ENCODE data around the gene BTAF1. TPM values are rescaled to one million over a fixed set of nuclear protein-coding genes. Genes with fewer than 3 reads are reported as not detected.

The BTAF1 gene
- total and polyA plus RNA-seq, 10 of the 15 experiments (the other 5 are each of a cell fraction or from before 2014, with no cell fraction given): 11.8 to 157 (median 55.5) TPM

DNA sequence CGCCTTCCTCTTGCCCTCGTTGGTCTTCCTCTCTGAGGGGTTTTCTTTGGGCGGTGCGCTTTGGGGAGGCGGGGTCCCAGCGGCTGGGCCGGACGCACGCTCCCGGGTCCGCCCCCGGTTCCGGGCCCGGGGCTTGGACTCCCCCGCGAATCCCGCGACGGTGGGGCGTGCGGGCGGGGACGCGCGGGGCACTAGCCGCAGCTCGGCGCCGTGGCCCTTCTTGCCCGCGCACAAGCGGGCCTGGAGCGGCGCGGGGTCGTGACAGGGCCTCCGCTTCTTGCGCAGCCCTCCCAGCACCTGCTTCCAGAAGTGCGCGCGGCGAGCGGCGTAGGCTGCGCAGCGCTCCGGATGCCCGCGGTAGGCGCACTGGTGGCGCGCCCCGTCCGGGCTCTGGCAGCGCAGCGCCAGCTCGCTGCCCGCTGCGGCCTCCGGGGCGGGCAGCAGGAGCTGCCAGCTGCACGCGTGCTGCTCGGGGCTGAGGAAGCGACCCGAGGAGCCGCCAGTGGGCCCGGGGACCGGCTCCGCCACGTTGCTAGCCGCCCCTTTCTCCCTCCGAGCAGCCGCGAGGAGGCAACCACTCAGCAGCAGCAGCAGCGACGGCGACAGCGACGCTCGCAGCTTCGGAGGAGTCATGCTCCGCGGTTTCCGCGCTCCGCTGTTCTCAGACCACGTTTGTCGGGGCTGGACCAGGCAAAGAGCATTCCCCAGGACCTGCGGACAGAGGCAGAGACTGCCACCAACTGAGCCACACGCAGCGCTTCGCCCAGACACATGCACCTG, 15.0 kb upstream of the BTAF1 start (continued):
- TF ChIP-seq MTA2 (IDR thresholded peaks at IDR 0.05; ENCODE audit: low read depth) (no peak), CBX5 (IDR thresholded peaks at IDR 0.05; ENCODE audit: low read depth) (no peak), RBBP5 (conservative IDR thresholded peaks at IDR 0.05) (no peak), CHD4 (IDR thresholded peaks at IDR 0.05) (no peak), YY1 (IDR thresholded peaks at IDR 0.05; ENCODE audit: low read depth, low read length) (peak; percentile 52; the same call in 1 of the 2 replicates), SMAD1 (IDR thresholded peaks at IDR 0.05; ENCODE audit: low read depth, partially characterized antibody) (no peak), TCF7 (IDR thresholded peaks at IDR 0.05; ENCODE audit: borderline replicate concordance) (no peak), BCL11A (IDR thresholded peaks at IDR 0.05; ENCODE audit: low read depth, low read length) (0 out of 2 replicates have a peak, but pooled peaks have one; percentile 9), MEF2B (IDR thresholded peaks at IDR 0.05; ENCODE audit: partially characterized antibody, poor library complexity, severe bottlenecking) (peak; percentile 17), FOXK2 (IDR thresholded peaks at IDR 0.05) (no peak), STAT1 (conservative IDR thresholded peaks at IDR 0.05) (0 out of 2 replicates have a peak, but pooled peaks have one; percentile 21), NBN (IDR thresholded peaks at IDR 0.05) (0 out of 2 replicates have a peak, but pooled peaks have one; percentile 32), LARP7 (IDR thresholded peaks at IDR 0.05) (peak; percentile 93), NFYA (IDR thresholded peaks at IDR 0.05; ENCODE audit: borderline replicate concordance, low read depth, low read length) (no peak), NR2C2 (IDR thresholded peaks at IDR 0.05; ENCODE audit: borderline replicate concordance, control insufficient read depth, insufficient read length, low read depth) (no peak), SPI1 (IDR thresholded peaks at IDR 0.05; ENCODE audit: borderline replicate concordance, insufficient read depth, low read depth, low read length) (no peak), RCOR1 (conservative IDR thresholded peaks at IDR 0.05; ENCODE audit: low read depth, low read length) (no peak)
- TF ChIP-seq, protein P1, sequence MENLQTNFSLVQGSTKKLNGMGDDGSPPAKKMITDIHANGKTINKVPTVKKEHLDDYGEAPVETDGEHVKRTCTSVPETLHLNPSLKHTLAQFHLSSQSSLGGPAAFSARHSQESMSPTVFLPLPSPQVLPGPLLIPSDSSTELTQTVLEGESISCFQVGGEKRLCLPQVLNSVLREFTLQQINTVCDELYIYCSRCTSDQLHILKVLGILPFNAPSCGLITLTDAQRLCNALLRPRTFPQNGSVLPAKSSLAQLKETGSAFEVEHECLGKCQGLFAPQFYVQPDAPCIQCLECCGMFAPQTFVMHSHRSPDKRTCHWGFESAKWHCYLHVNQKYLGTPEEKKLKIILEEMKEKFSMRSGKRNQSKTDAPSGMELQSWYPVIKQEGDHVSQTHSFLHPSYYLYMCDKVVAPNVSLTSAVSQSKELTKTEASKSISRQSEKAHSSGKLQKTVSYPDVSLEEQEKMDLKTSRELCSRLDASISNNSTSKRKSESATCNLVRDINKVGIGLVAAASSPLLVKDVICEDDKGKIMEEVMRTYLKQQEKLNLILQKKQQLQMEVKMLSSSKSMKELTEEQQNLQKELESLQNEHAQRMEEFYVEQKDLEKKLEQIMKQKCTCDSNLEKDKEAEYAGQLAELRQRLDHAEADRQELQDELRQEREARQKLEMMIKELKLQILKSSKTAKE (IDR thresholded peaks at IDR 0.05; ENCODE audit: low read depth, poor library complexity, severe bottlenecking): no peak
- TF ChIP-seq, protein P2, sequence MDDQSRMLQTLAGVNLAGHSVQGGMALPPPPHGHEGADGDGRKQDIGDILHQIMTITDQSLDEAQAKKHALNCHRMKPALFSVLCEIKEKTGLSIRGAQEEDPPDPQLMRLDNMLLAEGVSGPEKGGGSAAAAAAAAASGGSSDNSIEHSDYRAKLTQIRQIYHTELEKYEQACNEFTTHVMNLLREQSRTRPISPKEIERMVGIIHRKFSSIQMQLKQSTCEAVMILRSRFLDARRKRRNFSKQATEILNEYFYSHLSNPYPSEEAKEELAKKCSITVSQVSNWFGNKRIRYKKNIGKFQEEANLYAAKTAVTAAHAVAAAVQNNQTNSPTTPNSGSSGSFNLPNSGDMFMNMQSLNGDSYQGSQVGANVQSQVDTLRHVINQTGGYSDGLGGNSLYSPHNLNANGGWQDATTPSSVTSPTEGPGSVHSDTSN (IDR thresholded peaks at IDR 0.05; ENCODE audit: insufficient replicate concordance, low read depth, low read length): no peak
- TF ChIP-seq, protein P3, sequence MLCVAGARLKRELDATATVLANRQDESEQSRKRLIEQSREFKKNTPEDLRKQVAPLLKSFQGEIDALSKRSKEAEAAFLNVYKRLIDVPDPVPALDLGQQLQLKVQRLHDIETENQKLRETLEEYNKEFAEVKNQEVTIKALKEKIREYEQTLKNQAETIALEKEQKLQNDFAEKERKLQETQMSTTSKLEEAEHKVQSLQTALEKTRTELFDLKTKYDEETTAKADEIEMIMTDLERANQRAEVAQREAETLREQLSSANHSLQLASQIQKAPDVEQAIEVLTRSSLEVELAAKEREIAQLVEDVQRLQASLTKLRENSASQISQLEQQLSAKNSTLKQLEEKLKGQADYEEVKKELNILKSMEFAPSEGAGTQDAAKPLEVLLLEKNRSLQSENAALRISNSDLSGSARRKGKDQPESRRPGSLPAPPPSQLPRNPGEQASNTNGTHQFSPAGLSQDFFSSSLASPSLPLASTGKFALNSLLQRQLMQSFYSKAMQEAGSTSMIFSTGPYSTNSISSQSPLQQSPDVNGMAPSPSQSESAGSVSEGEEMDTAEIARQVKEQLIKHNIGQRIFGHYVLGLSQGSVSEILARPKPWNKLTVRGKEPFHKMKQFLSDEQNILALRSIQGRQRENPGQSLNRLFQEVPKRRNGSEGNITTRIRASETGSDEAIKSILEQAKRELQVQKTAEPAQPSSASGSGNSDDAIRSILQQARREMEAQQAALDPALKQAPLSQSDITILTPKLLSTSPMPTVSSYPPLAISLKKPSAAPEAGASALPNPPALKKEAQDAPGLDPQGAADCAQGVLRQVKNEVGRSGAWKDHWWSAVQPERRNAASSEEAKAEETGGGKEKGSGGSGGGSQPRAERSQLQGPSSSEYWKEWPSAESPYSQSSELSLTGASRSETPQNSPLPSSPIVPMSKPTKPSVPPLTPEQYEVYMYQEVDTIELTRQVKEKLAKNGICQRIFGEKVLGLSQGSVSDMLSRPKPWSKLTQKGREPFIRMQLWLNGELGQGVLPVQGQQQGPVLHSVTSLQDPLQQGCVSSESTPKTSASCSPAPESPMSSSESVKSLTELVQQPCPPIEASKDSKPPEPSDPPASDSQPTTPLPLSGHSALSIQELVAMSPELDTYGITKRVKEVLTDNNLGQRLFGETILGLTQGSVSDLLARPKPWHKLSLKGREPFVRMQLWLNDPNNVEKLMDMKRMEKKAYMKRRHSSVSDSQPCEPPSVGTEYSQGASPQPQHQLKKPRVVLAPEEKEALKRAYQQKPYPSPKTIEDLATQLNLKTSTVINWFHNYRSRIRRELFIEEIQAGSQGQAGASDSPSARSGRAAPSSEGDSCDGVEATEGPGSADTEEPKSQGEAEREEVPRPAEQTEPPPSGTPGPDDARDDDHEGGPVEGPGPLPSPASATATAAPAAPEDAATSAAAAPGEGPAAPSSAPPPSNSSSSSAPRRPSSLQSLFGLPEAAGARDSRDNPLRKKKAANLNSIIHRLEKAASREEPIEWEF (IDR thresholded peaks at IDR 0.05; ENCODE audit: insufficient replicate concordance, low read depth, low read length): no peak
- TF ChIP-seq, protein P4, sequence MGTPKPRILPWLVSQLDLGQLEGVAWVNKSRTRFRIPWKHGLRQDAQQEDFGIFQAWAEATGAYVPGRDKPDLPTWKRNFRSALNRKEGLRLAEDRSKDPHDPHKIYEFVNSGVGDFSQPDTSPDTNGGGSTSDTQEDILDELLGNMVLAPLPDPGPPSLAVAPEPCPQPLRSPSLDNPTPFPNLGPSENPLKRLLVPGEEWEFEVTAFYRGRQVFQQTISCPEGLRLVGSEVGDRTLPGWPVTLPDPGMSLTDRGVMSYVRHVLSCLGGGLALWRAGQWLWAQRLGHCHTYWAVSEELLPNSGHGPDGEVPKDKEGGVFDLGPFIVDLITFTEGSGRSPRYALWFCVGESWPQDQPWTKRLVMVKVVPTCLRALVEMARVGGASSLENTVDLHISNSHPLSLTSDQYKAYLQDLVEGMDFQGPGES (IDR thresholded peaks at IDR 0.05): no peak

Measured in GM12878 (cell line).